ENCODE measurements around the gene EP400. TPM values are rescaled to one million over a fixed set of nuclear protein-coding genes. Genes with fewer than 3 reads are reported as not detected.

EP400 gene
- total RNA-seq, 6 experiments from 2014 or later = 27.5 to 35.3 (median 30.4) TPM

GRCh38 chr12:131903270-131904255 is 46.2 kb upstream of the EP400 start:
- no peak overlapping the region for H3K4me3 Mint-ChIP-seq
- no peak for TF ChIP-seq CTCF (IDR thresholded peaks at IDR 0.05)
- no peaks in the 10 kb centered on the region for H3K9me3 Mint-ChIP-seq
- H3K4me1 Mint-ChIP-seq (ENCODE audit: low read depth) = peaks cover 6% of the 10 kb centered on the region; the same call in 1 of the 2 replicates
- no peaks in the 10 kb centered on the region for H3K36me3 Mint-ChIP-seq (ENCODE audit: low read depth)
- no peak overlapping the region for H3K27ac Mint-ChIP-seq
- no peak for DNase-seq
- peaks cover 2% of the 10 kb centered on the region for H3K27me3 Mint-ChIP-seq (ENCODE audit: insufficient read depth)

GRCh38 chr12:131904346-131904745 is 45.4 kb upstream of the EP400 start:
- Mint-ChIP-seq H3K36me3 (ENCODE audit: low read depth) (no peaks in the 10 kb centered on the region), H3K27me3 (ENCODE audit: insufficient read depth) (peaks cover 2% of the 10 kb centered on the region), H3K9me3 (no peaks in the 10 kb centered on the region), H3K4me1 (ENCODE audit: low read depth) (peaks cover 6% of the 10 kb centered on the region; the same call in 1 of the 2 replicates), H3K27ac (no peak overlapping the region), H3K4me3 (no peak overlapping the region)
- no peak for DNase-seq
- TF ChIP-seq CTCF (IDR thresholded peaks at IDR 0.05) = no peak

- H3K27me3 Mint-ChIP-seq (ENCODE audit: insufficient read depth) = peaks cover 2% of the 10 kb centered on the region
- no peak for DNase-seq
- no peaks in the 10 kb centered on the region for H3K36me3 Mint-ChIP-seq (ENCODE audit: low read depth)
- H3K27ac Mint-ChIP-seq = no peak overlapping the region
- no peaks in the 10 kb centered on the region for H3K9me3 Mint-ChIP-seq
- H3K4me1 Mint-ChIP-seq (ENCODE audit: low read depth) = peaks cover 3% of the 10 kb centered on the region
- TF ChIP-seq CTCF (IDR thresholded peaks at IDR 0.05) = no peak
- no peak overlapping the region for H3K4me3 Mint-ChIP-seq
These were observed 44.6 kb upstream of the EP400 start for GRCh38 chr12:131905081-131905629.

- H3K27me3 Mint-ChIP-seq (ENCODE audit: insufficient read depth) = peaks cover 2% of the 10 kb centered on the region
- no peak overlapping the region for H3K27ac Mint-ChIP-seq
- no peaks in the 10 kb centered on the region for H3K9me3 Mint-ChIP-seq
- TF ChIP-seq CTCF (IDR thresholded peaks at IDR 0.05) = no peak
- H3K4me3 Mint-ChIP-seq = no peak overlapping the region
- no peaks in the 10 kb centered on the region for H3K36me3 Mint-ChIP-seq (ENCODE audit: low read depth)
- DNase-seq = no peak
- no peaks in the 10 kb centered on the region; the same call in 1 of the 2 replicates for H3K4me1 Mint-ChIP-seq (ENCODE audit: low read depth)
These were observed 44.1 kb upstream of the EP400 start for GRCh38 chr12:131905630-131906091.

- no peak for DNase-seq
- H3K27ac Mint-ChIP-seq = no peak overlapping the region
- H3K27me3 Mint-ChIP-seq (ENCODE audit: insufficient read depth) = peaks cover 2% of the 10 kb centered on the region
- H3K4me1 Mint-ChIP-seq (ENCODE audit: low read depth) = peaks cover 9% of the 10 kb centered on the region
- H3K36me3 Mint-ChIP-seq (ENCODE audit: low read depth) = no peaks in the 10 kb centered on the region
- no peaks in the 10 kb centered on the region for H3K9me3 Mint-ChIP-seq
- no peak for TF ChIP-seq CTCF (IDR thresholded peaks at IDR 0.05)
- no peak overlapping the region for H3K4me3 Mint-ChIP-seq
These were observed 42.2 kb upstream of the EP400 start for GRCh38 chr12:131907379-131908091.

Measured in HFFc6 (cell line).